ENCODE results near the gene GAB2. TPM values are rescaled to one million over a fixed set of nuclear protein-coding genes. Genes with fewer than 3 reads are reported as not detected.
A peak's percentile ranks its signal among the peaks of the same experiment; 100 is the strongest.

The GAB2 gene
- total and polyA plus RNA-seq, 10 of the 15 experiments (the other 5 are each of a cell fraction or from before 2014, with no cell fraction given), result 0.69 to 12.6 (median 3.8) TPM

GRCh38 chr11:78465169-78465942 is 47.7 kb upstream of the GAB2 start (continued):
- TF ChIP-seq SMC3 (IDR thresholded peaks at IDR 0.05; ENCODE audit: borderline replicate concordance, low read length) (no peak; the same call in 1 of the 2 replicates), IKZF1 (conservative IDR thresholded peaks at IDR 0.05) (peak; percentile 92), IRF4 (IDR thresholded peaks at IDR 0.05; ENCODE audit: low read depth, low read length) (peak; percentile 70), EED (IDR thresholded peaks at IDR 0.05; ENCODE audit: low read depth) (peak; percentile 83), MEF2A (IDR thresholded peaks at IDR 0.05; ENCODE audit: insufficient read depth, low read depth, low read length) (peak; percentile 71; the same call in 1 of the 2 replicates), IRF3 (IDR thresholded peaks at IDR 0.05) (no peak), SKIL (IDR thresholded peaks at IDR 0.05; ENCODE audit: low read depth, poor library complexity, severe bottlenecking) (peak; percentile 89), DPF2 (IDR thresholded peaks at IDR 0.05) (peak; percentile 89), ZNF274 (IDR thresholded peaks at IDR 0.05; ENCODE audit: insufficient read depth, insufficient read length) (no peak), RAD51 (IDR thresholded peaks at IDR 0.05) (peak; percentile 70), BCL3 (IDR thresholded peaks at IDR 0.05; ENCODE audit: borderline replicate concordance, insufficient read depth, low read depth, low read length, poor library complexity, severe bottlenecking) (peak; percentile 13), NKRF (conservative IDR thresholded peaks at IDR 0.05) (no peak), TBL1XR1 (IDR thresholded peaks at IDR 0.05; ENCODE audit: low read depth, low read length) (peak; percentile 61), BHLHE40 (IDR thresholded peaks at IDR 0.05; ENCODE audit: borderline replicate concordance in 1 of 2, low read depth in 2 of 2, low read length in 1 of 2) (peak; percentile 38 to 58; a peak in 2 of 4 replicates), IKZF2 (IDR thresholded peaks at IDR 0.05) (peak; percentile 99), EP300 (IDR thresholded peaks at IDR 0.05; ENCODE audit: borderline replicate concordance in 1 of 2, control insufficient read depth in 1 of 2, low read depth in 2 of 2, low read length in 2 of 2) (peak; percentile 63 to 84), FOXM1 (IDR thresholded peaks at IDR 0.05; ENCODE audit: low read depth, low read length) (peak; percentile 73), MEF2B (IDR thresholded peaks at IDR 0.05; ENCODE audit: partially characterized antibody, poor library complexity, severe bottlenecking) (peak; percentile 88), EGR1 (IDR thresholded peaks at IDR 0.05; ENCODE audit: borderline replicate concordance in 1 of 2, low read depth in 2 of 2, low read length in 2 of 2) (no peak), MYB (IDR thresholded peaks at IDR 0.05; ENCODE audit: borderline replicate concordance, low read depth, low read length) (no peak), HDAC6 (IDR thresholded peaks at IDR 0.05; ENCODE audit: unreplicated experiment) (no peak), POLR2A (IDR thresholded peaks at IDR 0.05; ENCODE audit: low read depth, low read length) (peak; percentile 78)
